Smooth muscle cell (in vitro differentiated cells): ENCODE data around the gene GPR171. TPM values are rescaled to one million over a fixed set of nuclear protein-coding genes. Genes with fewer than 3 reads are reported as not detected.

Experiments used
- DNase-seq: peaks from one replicate; lab custom pipeline; 2025; ENCODE audit not compliant: unreplicated experiment; lab: John Stamatoyannopoulos, UW
- H2AFZ ChIP-seq: fragments of 200-600 bp; sonication (generic); 2 replicates; pipeline ENCODE4 v1.6.0; 2016; ENCODE audit warnings: antibody characterized with exemption, low read depth, mild to moderate bottlenecking
- H3F3A ChIP-seq: fragments of 200-600 bp; sonication (generic); 2 replicates; pipeline ENCODE4 v1.6.0; 2017; ENCODE audit warnings: antibody characterized with exemption, low read depth
- H3K27ac ChIP-seq: fragments of 200-600 bp; sonication (generic); 2 replicates; pipeline ENCODE4 v1.5.1; 2016; ENCODE audit warnings: low read depth, mild to moderate bottlenecking
- H3K27me3 ChIP-seq: fragments of 200-600 bp; sonication (generic); 2 replicates; pipeline ENCODE4 v1.6.1; 2016; ENCODE audit warnings: low read depth, mild to moderate bottlenecking
- H3K36me3 ChIP-seq: fragments of 200-600 bp; sonication (generic); 2 replicates; pipeline ENCODE4 v1.5.1; 2016; ENCODE audit warnings: low read depth
- H3K4me1 ChIP-seq: fragments of 200-600 bp; sonication (generic); 2 replicates; pipeline ENCODE4 v1.5.1; 2016; ENCODE audit warnings: low read depth
- H3K4me2 ChIP-seq: fragments of 200-600 bp; sonication (generic); 2 replicates; pipeline ENCODE4 v1.6.0; 2016; ENCODE audit warnings: mild to moderate bottlenecking
- H3K4me3 ChIP-seq: fragments of 200-600 bp; sonication (generic); 2 replicates; pipeline ENCODE4 v1.5.1; 2016; ENCODE audit warnings: mild to moderate bottlenecking
- H3K79me2 ChIP-seq: fragments of 200-600 bp; sonication (generic); 2 replicates; pipeline ENCODE4 v1.6.0; 2016; ENCODE audit warnings: low read depth, mild to moderate bottlenecking
- H3K9ac ChIP-seq: fragments of 200-600 bp; sonication (generic); 2 replicates; pipeline ENCODE4 v1.6.0; 2016; ENCODE audit warnings: low read depth
- H3K9me3 ChIP-seq: fragments of 200-600 bp; sonication (generic); replicated peaks from 2 replicates; pipeline ENCODE4 v1.5.1; 2016; ENCODE audit warnings: low read depth
- H4K20me1 ChIP-seq: fragments of 200-600 bp; sonication (generic); 2 replicates; pipeline ENCODE4 v1.6.0; 2016; ENCODE audit warnings: low read depth
- WGBS: methylation state at CpG from one replicate; pipeline ENCODE4 v1.1.7; 2016; ENCODE audit warnings: low lambda C conversion rate; 5-methylcytosine and 5-hydroxymethylcytosine counted together
- polyA plus RNA-seq: library from polyadenylated mRNA; unstranded; fragments of >200 nt; fragmentation: Nextera tagmentation; extraction: Ambion mirVana; gene quantifications from 2 replicates; pipeline ENCODE4 v1.2.1, GENCODE V29; 2016
- total RNA-seq: library from RNA; depleted of rRNA; stranded (reverse); fragments of >200 nt; gene quantifications from 2 replicates; pipeline ENCODE4 v1.2.3, GENCODE V29; 2014
- TF ChIP-seq, protein P1 (sequence below): fragments of 200-600 bp; sonication (generic); IDR thresholded peaks from 2 replicates; pipeline ENCODE4 v1.5.1; 2017; ENCODE audit warnings: borderline replicate concordance, mild to moderate bottlenecking, antibody characterized with exemption; ENCODE audit not compliant: insufficient read depth, poor library complexity, severe bottlenecking

GPR171 gene
- total and polyA plus RNA-seq, 2 experiments from 2014 or later, result 4.2 TPM; not detected in 1

DNA sequence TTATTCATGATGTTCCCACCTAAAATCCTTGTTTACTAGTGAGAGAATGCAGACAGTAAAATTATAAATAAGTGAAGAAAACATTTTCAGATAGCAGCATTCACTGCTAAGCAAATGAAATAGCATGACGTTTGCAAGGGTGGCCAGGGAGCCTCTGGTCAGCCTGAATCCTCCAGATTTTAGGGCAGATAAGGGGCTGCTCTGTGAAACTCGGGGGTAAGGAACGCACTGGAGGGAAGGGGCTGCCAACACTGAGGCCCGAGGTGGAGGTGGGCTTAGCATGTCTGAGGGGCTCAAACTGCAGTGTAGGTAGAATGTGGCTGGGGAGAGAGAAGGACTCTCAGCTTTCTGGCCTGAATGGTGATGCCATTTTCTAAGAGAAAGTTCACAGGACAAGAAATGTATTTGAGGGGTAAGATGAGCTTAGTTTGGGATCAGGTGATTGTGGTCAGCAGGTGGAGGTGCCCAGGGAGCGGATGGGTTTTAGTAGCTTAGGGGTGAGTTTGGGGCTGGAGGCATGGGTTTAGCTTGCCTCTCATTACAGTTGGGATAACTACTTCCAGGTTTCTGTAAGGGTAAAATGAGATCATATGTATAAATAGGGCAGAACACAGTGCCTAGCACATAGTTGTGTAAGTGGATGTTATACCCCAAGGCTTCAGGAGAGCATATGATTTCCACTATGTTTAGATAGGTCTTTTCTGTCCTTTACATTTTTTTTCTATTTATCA lies 20.5 kb downstream of the GPR171 start:
- no peaks in the 10 kb centered on the region for H3K4me1 ChIP-seq
- no peak overlapping the region for H3K9ac ChIP-seq
- no peak for DNase-seq
- H3K27me3 ChIP-seq, result no peaks in the 10 kb centered on the region
- WGBS, result 62% methylated on average over 5 of the region's 5 CpGs
- H4K20me1 ChIP-seq, result no peaks in the 10 kb centered on the region
- H3K27ac ChIP-seq, result no peak overlapping the region
- no peak overlapping the region for H3K4me2 ChIP-seq
- TF ChIP-seq, protein P1, sequence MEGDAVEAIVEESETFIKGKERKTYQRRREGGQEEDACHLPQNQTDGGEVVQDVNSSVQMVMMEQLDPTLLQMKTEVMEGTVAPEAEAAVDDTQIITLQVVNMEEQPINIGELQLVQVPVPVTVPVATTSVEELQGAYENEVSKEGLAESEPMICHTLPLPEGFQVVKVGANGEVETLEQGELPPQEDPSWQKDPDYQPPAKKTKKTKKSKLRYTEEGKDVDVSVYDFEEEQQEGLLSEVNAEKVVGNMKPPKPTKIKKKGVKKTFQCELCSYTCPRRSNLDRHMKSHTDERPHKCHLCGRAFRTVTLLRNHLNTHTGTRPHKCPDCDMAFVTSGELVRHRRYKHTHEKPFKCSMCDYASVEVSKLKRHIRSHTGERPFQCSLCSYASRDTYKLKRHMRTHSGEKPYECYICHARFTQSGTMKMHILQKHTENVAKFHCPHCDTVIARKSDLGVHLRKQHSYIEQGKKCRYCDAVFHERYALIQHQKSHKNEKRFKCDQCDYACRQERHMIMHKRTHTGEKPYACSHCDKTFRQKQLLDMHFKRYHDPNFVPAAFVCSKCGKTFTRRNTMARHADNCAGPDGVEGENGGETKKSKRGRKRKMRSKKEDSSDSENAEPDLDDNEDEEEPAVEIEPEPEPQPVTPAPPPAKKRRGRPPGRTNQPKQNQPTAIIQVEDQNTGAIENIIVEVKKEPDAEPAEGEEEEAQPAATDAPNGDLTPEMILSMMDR, result no peak
- no peaks in the 10 kb centered on the region for H3K79me2 ChIP-seq
- peak overlapping the region; percentile 16 for H2AFZ ChIP-seq
- H3K9me3 ChIP-seq, result no peaks in the 10 kb centered on the region
- no peaks in the 10 kb centered on the region for H3K36me3 ChIP-seq
- no peaks in the 10 kb centered on the region for H3F3A ChIP-seq
- H3K4me3 ChIP-seq, result no peak overlapping the region

DNA sequence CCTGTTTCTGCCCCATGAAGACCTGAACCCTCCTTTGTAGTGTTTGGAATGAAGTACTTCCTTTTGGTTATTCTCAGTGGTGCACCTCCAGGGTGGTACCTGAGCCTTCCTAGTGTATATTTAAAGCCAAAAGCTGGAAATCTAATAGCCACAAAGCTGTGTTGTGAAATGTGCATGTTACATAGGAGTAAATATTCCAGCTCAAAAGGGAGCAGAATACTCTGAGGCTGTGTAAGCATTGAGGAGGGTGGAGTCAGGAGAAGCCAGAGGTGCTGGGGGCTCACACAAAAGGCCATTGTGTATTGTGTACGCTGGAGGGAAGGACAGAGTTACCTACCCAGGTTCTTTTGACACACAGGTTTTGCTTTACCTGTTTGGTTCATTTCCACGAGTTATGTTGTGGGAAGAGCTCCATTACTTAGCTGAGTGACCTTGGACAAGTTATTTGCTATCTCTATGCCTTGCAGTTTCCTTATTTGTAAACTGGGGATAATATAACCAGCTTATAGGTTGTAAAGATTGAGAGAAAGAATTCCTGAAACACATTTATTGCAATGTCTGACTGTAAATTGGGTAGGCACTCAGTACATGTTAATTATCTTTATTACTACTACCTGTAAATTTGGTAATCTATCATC lies 24.7 kb downstream of the GPR171 start:
- Histone ChIP-seq H3K4me3 (no peak overlapping the region), H3K9me3 (no peaks in the 10 kb centered on the region), H3F3A (no peaks in the 10 kb centered on the region), H3K27me3 (no peaks in the 10 kb centered on the region), H3K4me1 (no peaks in the 10 kb centered on the region), H4K20me1 (no peaks in the 10 kb centered on the region), H3K4me2 (no peak overlapping the region), H2AFZ (no peak overlapping the region), H3K36me3 (no peaks in the 10 kb centered on the region), H3K79me2 (no peaks in the 10 kb centered on the region), H3K9ac (no peak overlapping the region), H3K27ac (no peak overlapping the region)
- no peak for DNase-seq
- 78% methylated on average over 2 of the region's 2 CpGs for WGBS
- TF ChIP-seq, protein P1, result no peak

DNA sequence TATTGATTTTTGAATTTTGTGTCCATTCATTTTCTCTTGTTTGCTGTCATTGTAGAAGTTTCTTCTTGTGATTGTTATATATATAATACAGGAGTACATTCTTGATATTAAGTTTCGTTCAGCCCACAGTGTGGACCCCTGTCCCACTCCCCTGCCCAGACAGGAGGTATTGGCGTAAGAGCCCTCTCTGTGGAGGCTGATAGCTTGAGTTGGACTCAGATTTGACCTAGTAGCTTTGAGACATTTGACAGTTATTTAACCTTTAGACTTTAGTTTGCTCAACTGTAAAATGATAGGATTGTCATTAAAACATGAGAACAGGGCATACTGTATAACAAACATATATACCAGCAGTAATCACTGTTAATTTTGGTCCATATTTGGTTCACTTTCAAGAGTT lies 27.1 kb downstream of the GPR171 start:
- Histone ChIP-seq H3K4me1 (no peaks in the 10 kb centered on the region), H3K79me2 (no peaks in the 10 kb centered on the region), H3K9me3 (no peaks in the 10 kb centered on the region)

More for the DNA sequence above, 27.1 kb downstream of the GPR171 start:
- H4K20me1 ChIP-seq, result no peaks in the 10 kb centered on the region
- no peaks in the 10 kb centered on the region for H3K36me3 ChIP-seq
- H3K27me3 ChIP-seq, result no peaks in the 10 kb centered on the region
- H3K4me3 ChIP-seq, result no peak overlapping the region
- no peak overlapping the region for H3K9ac ChIP-seq
- no peaks in the 10 kb centered on the region for H3F3A ChIP-seq
- DNase-seq, result no peak
- WGBS, result 44% methylated on average over 2 of the region's 2 CpGs
- H3K27ac ChIP-seq, result no peak overlapping the region
- no peak overlapping the region for H3K4me2 ChIP-seq
- no peak overlapping the region for H2AFZ ChIP-seq
- TF ChIP-seq, protein P1, result no peak
